Stimulated activated CD4-positive, alpha-beta T cell treated with anti-CD3 and anti-CD28 coated beads, Interleukin-12 subunit alpha, Interleukin-12 subunit beta, amount 100 ng/mL, for 4 hours (primary cell): ENCODE data around the gene UPK1B.

Experiments used
- DNase-seq: peaks from one replicate; pipeline ENCODE4 v3.0.0-alpha.2; 2020

Gene UPK1B

GRCh38 chr3:119177321-119177720 is 3.9 kb downstream of the UPK1B start:
- no peak for DNase-seq

- no peak for DNase-seq
These were observed 8.4 kb downstream of the UPK1B start for GRCh38 chr3:119181765-119182164.

- DNase-seq = no peak
These were observed 10.7 kb downstream of the UPK1B start for GRCh38 chr3:119184111-119184510.

- no peak for DNase-seq
These were observed 11.6 kb downstream of the UPK1B start for GRCh38 chr3:119184796-119185570.

GRCh38 chr3:119187266-119187665 is 13.9 kb downstream of the UPK1B start:
- no peak for DNase-seq

GRCh38 chr3:119191800-119192199 is 18.4 kb downstream of the UPK1B start:
- no peak for DNase-seq

GRCh38 chr3:119194237-119195150 is 21.1 kb downstream of the UPK1B start:
- no peak for DNase-seq

- no peak for DNase-seq
These were observed 21.7 kb downstream of the UPK1B start for GRCh38 chr3:119195151-119195476.

GRCh38 chr3:119195911-119196310 is 22.5 kb downstream of the UPK1B start:
- DNase-seq = no peak

- no peak for DNase-seq
These were observed 31.8 kb downstream of the UPK1B start for GRCh38 chr3:119205209-119205608.

- DNase-seq = no peak
These were observed 32.3 kb downstream of the UPK1B start for GRCh38 chr3:119205685-119206084.

GRCh38 chr3:119206611-119207511 is 33.5 kb downstream of the UPK1B start:
- no peak for DNase-seq

GRCh38 chr3:119207512-119207875 is 34.1 kb downstream of the UPK1B start:
- no peak for DNase-seq

- DNase-seq = no peak
These were observed 37.8 kb downstream of the UPK1B start for GRCh38 chr3:119211193-119211592.

- DNase-seq = no peak
These were observed 38.4 kb downstream of the UPK1B start for GRCh38 chr3:119211803-119212202.

GRCh38 chr3:119219069-119219468 is 45.7 kb downstream of the UPK1B start:
- peak; percentile 13 for DNase-seq

GRCh38 chr3:119220198-119220597 is 46.8 kb downstream of the UPK1B start:
- no peak for DNase-seq

- no peak for DNase-seq
These were observed 47.7 kb downstream of the UPK1B start for GRCh38 chr3:119220970-119221667.

- no peak for DNase-seq
These were observed 48.5 kb downstream of the UPK1B start for GRCh38 chr3:119221779-119222320.

- DNase-seq = no peak
These were observed 49.0 kb downstream of the UPK1B start for GRCh38 chr3:119222391-119222790.

- DNase-seq = no peak
These were observed 50.1 kb downstream of the UPK1B start for GRCh38 chr3:119223511-119223910.

GRCh38 chr3:119225121-119225520 is 51.7 kb downstream of the UPK1B start:
- no peak for DNase-seq
